Vagina (tissue), 2 donors: Measurements from ENCODE around the gene MXD1.

Experiments used
- CTCF ChIP-seq, 3 experiments: fragments of 450-650 bp in 2 of 3; fragments of 200-600 bp in 1 of 3; sonication (generic) in 1 of 3; IDR thresholded peaks; one replicate each; pipeline ENCODE4 v1.5.1; 2017 to 2019; ENCODE audit warnings: antibody characterized with exemption in 3 of 3, mild to moderate bottlenecking in 2 of 3, moderate library complexity in 2 of 3
- POLR2A ChIP-seq, 2 donors: fragments of 450-650 bp; IDR thresholded peaks; one replicate each; pipeline ENCODE4 v1.6.1; 2017; ENCODE audit warnings: antibody characterized with exemption in 2 of 2, mild to moderate bottlenecking in 2 of 2, moderate library complexity in 2 of 2

- TF ChIP-seq CTCF (IDR thresholded peaks at IDR 0.05) (no peak), POLR2A (IDR thresholded peaks at IDR 0.05) (no peak)
These were observed 31.7 kb downstream of the MXD1 start for GRCh38 chr2:69946351-69947324.
